Hematopoietic multipotent progenitor cell treated with erythropoietin and hydrocortisone succinate and interleukin-3 and kit ligand, for 17 days (in vitro differentiated cells): ENCODE data around the gene HSPA12B.

Experiments used
- DNase-seq: peaks from one replicate; pipeline ENCODE4 v3.0.0-alpha.2; 2015; ENCODE audit warnings: low spot score

The HSPA12B gene

GRCh38 chr20:3729811-3730540, 2.5 kb upstream of the HSPA12B start:
- no peak for DNase-seq

GRCh38 chr20:3730803-3731672, 1.4 kb upstream of the HSPA12B start:
- DNase-seq = no peak

GRCh38 chr20:3731944-3732326, 550 bp upstream of the HSPA12B start:
- DNase-seq = no peak

GRCh38 chr20:3733119-3733995, 872 bp downstream of the HSPA12B start:
- no peak for DNase-seq

GRCh38 chr20:3734111-3734843, 1.8 kb downstream of the HSPA12B start:
- DNase-seq = no peak

- no peak for DNase-seq
Observed at GRCh38 chr20:3735768-3736167, 3.3 kb downstream of the HSPA12B start.

- no peak for DNase-seq
Observed at GRCh38 chr20:3738111-3739053, 5.9 kb downstream of the HSPA12B start.

GRCh38 chr20:3739054-3739925, 6.8 kb downstream of the HSPA12B start:
- DNase-seq = no peak

- DNase-seq = no peak
Observed at GRCh38 chr20:3739926-3740451, 7.5 kb downstream of the HSPA12B start.

- no peak for DNase-seq
Observed at GRCh38 chr20:3740615-3741301, 8.3 kb downstream of the HSPA12B start.

- DNase-seq = no peak
Observed at GRCh38 chr20:3741836-3742458, 9.5 kb downstream of the HSPA12B start.

GRCh38 chr20:3743251-3743650, 10.8 kb downstream of the HSPA12B start:
- DNase-seq = no peak

GRCh38 chr20:3744037-3744436, 11.6 kb downstream of the HSPA12B start:
- no peak for DNase-seq

GRCh38 chr20:3744806-3745685, 12.6 kb downstream of the HSPA12B start:
- peak; percentile 85 for DNase-seq

- DNase-seq = no peak
Observed at GRCh38 chr20:3745686-3746173, 13.2 kb downstream of the HSPA12B start.

- DNase-seq = no peak
Observed at GRCh38 chr20:3747471-3747870, 15.0 kb downstream of the HSPA12B start.

- DNase-seq = no peak
Observed at GRCh38 chr20:3748073-3748472, 15.6 kb downstream of the HSPA12B start.
